ENCODE results near the gene RNPEP.
"Not testable (repeated sequence)": the region's sequence is repeated elsewhere in the genome, so short reads cannot be mapped to it uniquely, and the experiment has no call there.

Gene RNPEP

DNA sequence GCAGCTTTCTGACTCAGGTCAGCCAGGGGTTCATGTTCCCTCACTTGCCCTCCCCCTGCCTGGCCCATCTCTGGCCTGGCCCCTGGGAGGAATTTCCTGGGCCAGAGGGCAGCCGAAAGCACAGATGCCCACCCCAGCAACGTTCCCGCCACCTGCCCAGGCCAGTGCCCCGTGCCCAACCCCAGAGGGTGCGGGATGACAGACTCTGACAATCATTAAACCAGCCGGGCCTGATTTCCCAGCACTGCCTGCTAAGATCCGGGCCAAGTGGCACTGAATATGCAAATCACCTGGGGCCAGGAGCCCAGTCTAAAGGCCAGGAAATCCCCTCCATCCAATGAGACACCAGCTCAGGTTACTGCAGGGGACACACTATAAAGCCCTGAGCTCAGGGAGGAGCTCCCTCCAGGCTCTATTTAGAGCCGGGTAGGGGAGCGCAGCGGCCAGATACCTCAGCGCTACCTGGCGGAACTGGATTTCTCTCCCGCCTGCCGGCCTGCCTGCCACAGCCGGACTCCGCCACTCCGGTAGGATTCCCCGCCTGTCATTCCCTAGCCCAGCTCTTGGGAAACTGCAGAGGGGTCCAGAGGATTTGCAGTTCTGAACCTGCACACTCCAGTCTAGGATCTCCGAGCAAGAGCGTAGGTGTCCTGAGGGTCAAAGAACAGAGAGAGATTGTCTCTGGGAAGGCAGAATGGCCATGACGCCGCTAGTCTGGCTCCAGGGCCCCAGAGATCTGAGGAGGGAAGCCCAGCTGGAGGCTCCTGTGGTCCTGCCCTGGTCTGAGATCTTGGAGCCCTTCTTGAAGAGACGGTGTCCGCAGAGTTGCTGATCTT lies 27.9 kb downstream of the RNPEP start, which contains the start of gene ELF3:
Gene ELF3 (plus strand): TSS at position 408 of the 836 bp plus-strand sequence. CDS start 550 bp downstream, outside the sequence.
- DNase-seq (ENCODE audit: low spot score), result no peak

DNA sequence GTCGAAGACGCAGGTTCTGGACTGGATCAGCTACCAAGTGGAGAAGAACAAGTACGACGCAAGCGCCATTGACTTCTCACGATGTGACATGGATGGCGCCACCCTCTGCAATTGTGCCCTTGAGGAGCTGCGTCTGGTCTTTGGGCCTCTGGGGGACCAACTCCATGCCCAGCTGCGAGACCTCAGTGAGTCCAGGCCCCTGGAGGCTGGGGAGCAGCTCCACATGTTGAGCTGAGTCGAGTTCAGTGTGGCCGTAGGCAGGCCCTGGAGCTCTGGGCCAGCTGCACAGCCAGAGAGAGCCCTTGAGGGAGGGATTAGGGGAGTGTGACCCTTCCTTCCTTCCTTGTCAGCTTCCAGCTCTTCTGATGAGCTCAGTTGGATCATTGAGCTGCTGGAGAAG lies 29.5 kb downstream of the RNPEP start:
- DNase-seq (ENCODE audit: low spot score), result no peak

DNA sequence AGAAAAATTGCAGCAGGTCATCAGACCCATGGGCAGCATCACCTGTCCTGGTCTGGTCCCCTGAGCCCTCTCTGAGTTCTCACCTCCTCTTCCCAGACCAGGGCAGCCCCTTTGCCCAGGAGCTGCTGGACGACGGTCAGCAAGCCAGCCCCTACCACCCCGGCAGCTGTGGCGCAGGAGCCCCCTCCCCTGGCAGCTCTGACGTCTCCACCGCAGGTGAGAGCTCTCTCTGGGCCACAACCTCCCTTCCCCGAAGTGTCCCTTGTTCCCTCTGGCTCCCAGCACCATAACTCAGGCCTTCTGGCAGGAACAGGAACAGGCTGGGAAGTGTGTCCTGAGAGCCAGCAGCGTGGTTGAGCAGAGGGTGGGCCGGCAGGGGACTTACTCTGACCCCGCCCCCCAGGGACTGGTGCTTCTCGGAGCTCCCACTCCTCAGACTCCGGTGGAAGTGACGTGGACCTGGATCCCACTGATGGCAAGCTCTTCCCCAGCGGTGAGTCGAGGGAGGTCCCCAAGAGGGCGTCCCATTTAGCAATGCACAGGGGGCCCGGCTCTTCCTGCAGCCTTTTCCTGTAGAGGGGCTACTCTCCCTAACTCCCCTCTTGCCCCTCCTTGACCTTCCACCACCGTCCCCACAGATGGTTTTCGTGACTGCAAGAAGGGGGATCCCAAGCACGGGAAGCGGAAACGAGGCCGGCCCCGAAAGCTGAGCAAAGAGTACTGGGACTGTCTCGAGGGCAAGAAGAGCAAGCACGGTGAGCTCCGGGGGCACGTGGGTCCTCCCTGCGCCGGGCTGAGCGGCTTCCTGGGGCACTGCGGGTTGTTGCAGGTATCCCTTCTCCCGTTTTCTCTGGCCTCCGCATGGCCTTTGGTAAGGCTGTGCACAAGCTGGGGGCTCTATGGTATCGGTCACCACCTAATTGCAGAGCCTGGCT lies 30.4 kb downstream of the RNPEP start:
- no peak for DNase-seq (ENCODE audit: low spot score)

DNA sequence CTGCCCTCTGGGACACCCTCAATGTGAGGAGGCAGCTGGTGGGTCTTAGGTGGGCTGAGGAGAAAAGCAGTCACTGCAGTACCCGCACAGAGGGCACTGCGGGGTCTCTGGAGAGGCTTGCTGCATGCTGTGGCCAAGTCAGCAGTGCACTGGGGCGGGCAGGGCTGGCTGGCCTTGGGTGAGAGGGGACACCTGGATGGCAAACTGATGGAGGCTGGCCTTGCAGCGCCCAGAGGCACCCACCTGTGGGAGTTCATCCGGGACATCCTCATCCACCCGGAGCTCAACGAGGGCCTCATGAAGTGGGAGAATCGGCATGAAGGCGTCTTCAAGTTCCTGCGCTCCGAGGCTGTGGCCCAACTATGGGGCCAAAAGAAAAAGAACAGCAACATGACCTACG lies 31.2 kb downstream of the RNPEP start:
- DNase-seq (ENCODE audit: low spot score), result no peak

DNA sequence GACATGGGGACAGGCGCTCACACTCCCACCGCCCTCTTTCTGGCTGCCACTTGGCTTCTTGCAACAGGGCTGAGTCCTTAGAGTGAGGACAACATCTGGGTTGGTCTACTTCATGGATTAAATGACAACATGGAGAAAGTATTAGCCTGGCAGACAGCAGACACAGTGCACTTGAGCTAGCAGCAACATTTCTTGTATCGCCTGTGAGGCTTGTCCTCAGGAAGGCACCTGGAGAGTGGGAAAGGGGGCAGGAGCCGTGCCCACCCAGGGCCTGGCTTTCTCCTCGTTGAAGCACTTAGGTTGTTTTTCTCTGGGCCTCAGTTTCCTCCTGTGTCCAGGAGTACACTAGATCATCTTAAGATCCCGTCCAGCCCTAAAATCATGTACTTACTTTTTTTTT lies 31.6 kb downstream of the RNPEP start:
- DNase-seq (ENCODE audit: low spot score), result no peak

DNA sequence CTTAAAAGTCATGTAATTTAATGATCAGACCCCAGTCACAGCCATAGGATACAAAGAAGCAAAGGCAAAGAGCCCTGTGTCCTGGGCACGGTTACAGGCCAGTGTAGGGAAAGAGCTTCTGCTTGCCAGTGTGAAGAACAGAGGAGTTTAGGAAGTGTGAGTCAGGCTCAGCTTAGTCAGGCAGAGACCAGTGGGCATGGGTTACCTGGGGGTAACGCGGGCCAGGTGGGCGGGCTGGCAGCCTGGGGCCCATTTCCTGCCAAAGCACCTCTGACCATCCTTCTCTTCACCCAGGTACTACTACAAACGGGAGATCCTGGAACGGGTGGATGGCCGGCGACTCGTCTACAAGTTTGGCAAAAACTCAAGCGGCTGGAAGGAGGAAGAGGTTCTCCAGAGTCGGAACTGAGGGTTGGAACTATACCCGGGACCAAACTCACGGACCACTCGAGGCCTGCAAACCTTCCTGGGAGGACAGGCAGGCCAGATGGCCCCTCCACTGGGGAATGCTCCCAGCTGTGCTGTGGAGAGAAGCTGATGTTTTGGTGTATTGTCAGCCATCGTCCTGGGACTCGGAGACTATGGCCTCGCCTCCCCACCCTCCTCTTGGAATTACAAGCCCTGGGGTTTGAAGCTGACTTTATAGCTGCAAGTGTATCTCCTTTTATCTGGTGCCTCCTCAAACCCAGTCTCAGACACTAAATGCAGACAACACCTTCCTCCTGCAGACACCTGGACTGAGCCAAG lies 32.6 kb downstream of the RNPEP start:
- no peak for DNase-seq (ENCODE audit: low spot score)

DNA sequence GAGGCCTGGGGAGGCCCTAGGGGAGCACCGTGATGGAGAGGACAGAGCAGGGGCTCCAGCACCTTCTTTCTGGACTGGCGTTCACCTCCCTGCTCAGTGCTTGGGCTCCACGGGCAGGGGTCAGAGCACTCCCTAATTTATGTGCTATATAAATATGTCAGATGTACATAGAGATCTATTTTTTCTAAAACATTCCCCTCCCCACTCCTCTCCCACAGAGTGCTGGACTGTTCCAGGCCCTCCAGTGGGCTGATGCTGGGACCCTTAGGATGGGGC lies 33.2 kb downstream of the RNPEP start:
- no peak for DNase-seq (ENCODE audit: low spot score)

DNA sequence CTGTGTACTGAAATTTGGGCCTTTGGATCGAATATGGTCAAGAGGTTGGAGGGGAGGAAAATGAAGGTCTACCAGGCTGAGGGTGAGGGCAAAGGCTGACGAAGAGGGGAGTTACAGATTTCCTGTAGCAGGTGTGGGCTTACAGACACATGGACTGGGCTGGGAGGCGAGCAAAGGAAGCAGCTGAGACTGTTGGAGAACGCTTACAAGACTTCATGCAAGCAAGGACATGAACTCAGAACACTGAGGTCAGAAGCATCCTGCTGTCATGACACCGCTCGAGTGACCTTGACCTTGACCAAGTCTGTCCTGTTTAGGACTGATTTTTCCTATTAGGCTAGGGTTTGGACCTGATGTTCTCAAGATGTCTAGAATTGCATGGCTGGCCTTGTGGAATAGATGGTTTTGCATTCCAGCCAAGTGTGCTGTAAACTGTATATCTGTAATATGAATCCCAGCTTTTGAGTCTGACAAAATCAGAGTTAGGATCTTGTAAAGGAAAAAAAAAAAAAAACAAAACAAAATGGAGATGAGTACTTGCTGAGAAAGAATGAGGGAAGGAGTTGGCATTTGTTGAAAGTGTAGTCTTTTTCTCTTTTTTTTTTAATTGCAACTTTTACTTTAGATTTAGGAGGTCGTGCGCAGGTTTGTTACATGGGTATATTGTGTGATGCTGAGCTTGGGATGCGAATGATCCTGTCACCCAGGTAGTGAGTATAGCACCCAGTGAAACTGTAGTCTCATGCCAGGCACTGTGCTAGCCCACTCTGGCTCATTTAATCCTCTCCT lies 33.8 kb downstream of the RNPEP start:
- no peak for DNase-seq (ENCODE audit: low spot score)

DNA sequence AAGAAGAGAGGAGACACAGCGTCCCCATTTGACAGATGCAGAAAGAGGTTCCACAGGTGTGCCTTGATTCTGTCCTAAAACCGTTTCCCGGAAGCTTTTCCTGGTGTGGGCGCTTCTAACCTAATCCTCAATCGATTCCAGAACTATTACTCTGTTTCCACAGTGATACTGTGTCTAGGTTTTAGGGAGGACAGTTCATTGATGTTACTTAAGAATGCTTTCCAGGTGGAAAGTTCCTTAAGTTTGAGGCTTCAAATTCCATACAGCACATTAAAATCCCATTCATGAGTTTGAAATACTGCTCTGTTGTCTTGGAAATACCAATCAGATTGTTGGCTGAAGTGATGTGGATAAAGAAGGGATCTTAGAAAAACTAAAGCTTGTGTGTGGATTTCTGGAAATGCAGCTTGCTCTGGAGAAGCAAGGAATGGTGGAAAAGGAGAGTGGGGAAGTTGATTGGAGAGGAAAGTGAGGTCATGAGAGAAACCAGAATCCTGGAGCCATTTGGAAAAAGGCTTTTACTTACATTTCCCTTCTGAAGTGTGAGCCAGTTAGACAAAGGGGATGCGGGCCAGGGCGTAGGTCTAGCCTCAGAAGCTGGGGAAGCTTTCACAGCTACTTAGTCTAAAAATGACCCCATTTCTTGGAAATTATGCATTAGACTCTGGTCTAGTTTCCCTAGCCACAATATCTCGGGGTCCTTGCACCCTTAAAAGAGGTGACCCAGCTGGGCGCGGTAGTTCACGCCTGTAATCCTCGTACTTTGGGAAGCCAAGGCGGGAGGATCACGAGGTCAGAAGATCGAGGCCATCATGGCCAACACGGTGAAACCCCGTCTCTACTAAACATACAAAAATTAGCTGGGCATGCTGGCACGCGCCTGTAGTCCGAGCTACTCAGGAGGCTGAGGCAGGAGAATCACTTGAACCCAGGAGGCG lies 34.6 kb downstream of the RNPEP start:
- DNase-seq (ENCODE audit: low spot score), result no peak

DNA sequence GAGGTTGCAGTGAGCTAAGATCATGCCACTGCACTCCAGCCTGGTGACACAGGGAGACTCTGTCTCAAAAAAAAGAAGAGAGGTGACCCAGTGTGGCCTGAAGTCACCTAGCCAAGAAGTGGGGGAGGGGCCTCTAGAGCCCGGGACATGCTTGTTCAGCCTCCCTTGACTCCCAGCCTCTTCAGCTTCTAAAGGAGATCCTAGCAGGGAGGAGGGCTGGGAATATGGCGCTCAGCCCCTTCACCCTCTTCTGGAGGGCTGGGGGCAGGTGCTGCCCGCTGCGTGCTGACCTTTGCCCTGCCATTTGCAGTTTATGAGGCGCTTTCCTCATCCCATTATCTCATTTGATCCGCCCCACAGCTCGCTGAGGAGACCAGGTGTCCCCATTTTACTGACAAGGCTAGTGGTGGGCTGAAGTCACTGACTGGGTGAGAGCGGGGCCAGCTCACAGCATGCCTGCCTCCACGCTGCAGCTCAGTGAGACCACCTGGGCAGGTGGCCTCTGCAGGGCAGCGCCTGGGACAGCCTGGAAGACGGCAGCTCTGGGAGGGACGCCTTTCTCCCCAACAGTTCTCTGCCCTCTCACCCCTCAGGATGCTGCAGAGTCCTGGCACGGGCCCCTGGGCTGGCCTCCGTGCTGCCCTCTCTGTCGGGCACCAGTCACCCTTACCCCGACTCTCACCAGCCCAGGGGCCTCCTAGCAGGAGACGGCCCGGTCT lies 35.5 kb downstream of the RNPEP start:
- no peak for DNase-seq (ENCODE audit: low spot score)

DNA sequence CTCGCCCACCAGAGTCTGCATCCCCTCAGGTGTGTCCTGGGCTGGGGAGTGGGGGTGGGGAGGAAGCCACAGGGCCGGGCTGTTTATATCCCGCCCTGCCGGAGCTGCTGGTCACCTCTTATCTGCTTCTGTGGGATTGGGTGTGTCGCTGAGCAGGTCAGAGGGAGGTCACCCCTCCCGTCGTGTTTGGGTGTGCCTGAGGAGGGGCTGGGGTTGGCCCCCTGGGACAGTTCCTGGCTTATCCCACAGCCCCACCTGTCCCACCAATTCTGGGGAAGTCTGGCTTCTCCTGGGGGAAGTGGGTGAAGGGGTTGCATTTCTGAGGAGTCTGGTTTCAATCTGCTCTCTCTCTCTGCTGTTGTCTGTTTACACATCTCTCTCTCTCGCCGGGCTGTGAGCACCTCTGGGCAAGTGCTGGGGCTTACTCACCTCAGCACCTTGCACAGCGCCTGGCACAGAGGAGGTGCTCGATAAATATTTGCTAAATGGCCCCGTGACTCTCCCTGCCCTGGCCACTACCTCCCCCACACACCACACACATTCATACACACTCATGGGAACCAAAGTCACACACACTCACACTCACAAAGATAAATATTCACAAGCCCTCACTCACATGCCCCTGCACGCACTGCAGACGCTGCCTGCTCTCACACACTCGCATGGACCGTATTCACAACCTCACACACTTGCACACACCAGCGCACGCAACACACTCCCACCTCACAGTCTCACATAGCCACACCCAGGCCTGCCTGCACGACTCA lies 36.2 kb downstream of the RNPEP start:
- no peak for DNase-seq (ENCODE audit: low spot score)

DNA sequence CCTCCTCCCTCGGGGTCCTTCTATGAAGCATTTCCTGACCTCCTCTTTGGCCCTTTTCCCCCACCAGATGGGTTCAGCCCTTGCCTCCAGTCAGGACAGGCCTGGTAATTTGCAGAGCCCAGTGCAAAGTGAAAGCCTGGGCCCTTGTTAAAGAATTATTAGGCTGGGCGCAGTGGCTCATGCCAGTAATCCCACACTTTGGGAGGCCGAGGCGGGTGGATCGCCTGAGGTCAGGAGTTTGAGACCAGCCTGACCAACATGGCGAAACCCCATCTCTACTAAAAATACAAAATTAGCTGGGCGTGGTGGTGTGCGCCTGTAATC lies 36.7 kb downstream of the RNPEP start:
- not testable (repeated sequence) for DNase-seq (ENCODE audit: low spot score)

DNA sequence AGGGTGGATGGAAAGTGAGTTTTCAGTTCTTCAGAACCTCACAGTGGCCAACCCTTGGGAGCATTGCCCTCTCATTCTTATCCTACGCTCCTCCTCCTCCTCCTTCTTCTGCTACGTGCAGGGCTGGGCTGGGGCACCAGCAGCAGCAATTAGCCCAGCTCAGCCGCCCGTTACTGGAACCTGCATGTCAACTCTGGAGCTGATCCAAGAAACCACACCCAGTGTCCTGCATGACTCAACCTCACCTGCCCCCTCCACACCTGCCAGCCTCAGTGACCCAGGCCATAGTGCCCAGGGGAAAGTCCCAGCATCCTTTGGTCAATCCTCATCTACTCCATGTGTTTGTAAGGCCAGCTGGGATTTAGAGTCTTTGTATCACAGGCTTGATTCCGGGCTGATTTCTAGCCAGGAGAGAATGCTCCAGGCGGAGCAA lies 40.6 kb downstream of the RNPEP start:
- no peak for DNase-seq (ENCODE audit: low spot score)

DNA sequence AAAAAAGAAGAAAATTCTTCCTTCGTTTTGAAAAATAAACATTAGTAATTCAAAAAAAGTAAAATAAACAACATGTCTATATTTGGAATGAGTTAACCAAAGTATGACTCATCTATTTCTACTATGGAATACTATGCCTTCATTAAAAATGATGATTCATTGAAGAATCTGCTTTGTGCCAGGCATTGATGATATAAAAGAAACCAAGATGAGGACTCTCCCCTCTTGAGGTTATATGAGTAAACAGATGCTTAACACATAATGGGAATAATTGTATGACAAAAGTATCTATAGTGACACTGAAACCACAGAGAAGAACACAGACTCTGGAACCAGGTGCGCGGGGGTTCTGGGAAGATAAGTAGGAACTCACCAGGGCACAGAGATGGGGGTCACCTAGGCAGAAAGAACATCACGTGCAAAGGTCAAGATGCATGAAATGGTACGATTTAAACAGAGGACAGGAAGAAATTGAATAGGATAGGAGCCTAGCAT lies 46.8 kb downstream of the RNPEP start:
- no peak for DNase-seq (ENCODE audit: low spot score)

DNA sequence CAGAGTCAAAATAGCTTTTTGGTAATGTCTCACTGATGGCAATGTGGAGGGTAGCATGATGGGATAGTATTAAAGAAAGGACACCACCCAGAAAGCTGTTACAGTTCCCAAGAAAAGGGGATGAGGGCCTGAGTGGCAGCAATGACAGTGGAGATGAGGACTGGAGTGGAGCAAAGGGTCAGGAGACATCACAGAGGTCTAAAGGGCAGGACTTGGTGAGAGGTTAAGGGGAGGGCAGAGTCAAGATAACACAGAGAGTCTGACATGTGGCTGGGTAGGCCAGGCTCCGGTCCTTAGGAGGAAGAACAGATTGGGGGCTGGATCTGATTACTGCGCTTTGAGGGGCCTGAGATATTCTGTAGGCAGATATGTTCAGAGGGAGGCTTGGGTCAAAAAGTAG lies 47.3 kb downstream of the RNPEP start:
- no peak for DNase-seq (ENCODE audit: low spot score)

DNA sequence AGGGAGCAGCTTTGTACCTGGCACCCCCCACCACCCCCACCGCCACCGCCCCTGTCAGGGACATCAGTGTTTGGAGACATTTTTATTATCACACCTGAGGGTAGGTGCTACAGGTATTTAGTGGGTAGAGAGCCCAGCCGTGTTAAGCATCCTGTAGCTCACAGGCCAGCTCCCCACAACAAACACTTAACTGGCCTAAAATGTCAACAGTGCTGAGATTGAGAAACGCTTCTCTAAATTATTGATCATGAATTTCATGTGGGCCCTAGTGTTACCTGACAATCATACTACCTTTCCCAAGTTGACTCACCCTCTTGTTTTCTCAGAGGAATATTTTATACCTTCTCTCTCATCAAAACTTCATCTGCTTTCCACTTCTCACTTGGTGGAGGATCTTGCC lies 49.3 kb downstream of the RNPEP start:
- no peak for DNase-seq (ENCODE audit: low spot score)

DNA sequence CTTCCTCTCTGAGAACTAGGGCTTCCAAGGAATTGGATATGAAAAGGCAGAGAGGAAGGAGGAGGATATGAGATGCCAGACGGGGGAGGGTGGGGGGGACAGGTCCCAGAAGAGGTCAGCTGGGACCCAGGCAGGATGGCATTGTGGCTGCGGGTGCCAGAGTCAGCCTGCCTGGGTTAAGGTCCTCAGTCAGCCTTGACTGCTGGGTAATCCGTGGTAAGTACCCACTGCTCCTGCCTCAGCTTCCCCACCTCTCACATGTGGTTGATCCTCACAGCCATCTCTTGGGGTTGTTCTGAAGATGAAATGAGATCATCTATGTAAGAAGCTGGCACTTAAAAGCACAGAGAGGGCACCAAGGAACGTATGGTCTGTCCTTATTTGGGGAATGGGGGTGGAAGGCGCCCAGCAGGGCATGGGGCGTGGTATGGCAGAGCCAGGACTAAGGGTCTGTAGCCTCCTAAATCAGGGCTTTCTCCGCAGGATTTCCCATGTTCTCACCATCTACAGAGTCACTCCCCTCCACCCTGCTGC lies 51.8 kb downstream of the RNPEP start:
- no peak for DNase-seq (ENCODE audit: low spot score)

DNA sequence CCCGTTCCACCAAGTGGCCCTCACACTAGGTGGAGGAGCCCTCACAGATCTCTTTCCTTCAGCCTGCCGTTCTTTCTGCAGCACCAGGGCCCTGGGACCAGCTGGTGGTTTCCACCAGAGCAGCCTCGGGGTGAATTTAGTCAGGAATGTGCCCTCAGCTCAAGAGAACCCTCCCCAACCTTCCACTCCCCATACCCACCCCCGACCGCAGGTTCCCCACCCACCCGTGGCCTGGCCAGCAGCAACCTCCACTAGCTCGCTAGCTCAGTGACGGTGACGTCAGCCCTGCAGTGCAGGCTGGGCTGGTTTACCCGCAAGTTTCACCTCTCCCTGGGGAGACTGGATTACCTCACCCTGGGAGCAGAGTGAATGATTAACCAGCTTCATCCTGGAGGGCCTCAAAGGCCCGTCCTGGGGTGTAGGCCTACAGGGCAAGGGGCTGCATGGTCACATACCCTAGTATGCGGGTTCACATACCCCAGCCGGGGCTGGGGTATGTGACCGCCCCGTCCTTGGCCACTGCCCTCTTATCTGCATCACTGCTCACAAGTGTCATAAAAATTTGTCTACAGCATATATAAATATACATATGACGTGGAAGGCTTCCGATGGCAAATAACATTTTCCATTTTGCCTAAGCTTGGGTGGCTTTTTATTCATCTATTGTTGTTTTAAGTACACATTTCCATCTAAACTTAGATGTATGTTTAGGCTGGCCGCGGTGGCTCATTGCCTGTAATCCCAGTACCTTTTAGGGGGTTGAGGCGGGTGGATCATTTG lies 52.4 kb downstream of the RNPEP start:
- DNase-seq (ENCODE audit: low spot score), result no peak
